HPDE6-E6E7 (cell line): ENCODE results near the gene BHMT.
"Not testable (repeated sequence)": the region's sequence is repeated elsewhere in the genome, so short reads cannot be mapped to it uniquely, and the experiment has no call there.

Experiments
- DNase-seq: peaks from one replicate; pipeline ENCODE4 v3.0.0; 2011; ENCODE audit warnings: missing footprints; ENCODE audit errors: extremely low spot score

The BHMT gene

DNA sequence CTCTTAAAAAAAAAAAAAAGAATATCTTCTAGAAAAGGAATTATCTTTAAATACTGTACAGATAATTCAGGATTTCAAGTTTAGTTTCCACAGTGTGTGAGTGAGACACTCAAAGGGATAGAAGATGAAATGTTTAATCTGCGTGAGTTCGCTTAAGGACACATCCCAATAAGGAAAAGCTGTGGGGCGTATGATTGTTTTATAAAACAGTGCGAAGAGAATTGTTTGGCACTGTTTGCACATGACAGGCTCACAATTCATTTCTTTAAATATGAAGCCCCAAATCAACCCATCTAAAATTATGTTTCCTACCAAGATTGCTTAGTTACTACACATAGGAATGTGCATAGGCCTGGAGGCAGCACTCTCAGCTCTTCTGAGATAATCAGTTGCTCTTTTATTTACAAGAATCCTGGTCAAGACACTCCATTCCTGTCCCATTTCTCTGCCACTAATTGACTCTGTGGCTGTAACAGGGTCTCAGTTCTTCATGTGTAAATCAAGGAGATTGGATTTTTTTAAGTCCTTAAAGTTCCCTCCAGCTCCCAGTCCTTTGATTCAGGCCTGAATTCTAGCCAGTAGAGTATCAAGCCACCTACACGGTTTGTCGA lies 60.1 kb downstream of the BHMT start:
- no peak for DNase-seq

- DNase-seq = no peak
These were observed 60.7 kb downstream of the BHMT start for GRCh38 chr5:79172269-79172668.

DNA sequence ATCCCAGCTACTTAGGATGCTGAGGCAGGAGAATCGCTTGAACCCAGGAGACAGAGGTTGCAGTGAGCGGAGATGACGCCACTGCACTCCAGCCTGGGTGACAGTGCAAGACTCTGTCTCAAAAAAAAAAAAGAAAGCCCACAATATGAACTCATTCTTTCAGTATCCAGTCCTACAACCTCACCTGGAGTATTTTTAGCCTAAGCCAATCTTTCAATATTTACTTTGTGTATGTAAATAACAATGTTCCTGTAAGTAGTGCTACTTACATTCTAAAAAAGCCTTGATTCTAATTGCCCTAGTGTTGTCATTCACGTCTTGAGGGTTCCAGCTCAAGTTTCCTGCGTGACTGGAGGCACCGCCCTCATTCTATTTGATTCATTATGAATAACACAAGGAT lies 62.0 kb downstream of the BHMT start:
- DNase-seq = no peak

DNA sequence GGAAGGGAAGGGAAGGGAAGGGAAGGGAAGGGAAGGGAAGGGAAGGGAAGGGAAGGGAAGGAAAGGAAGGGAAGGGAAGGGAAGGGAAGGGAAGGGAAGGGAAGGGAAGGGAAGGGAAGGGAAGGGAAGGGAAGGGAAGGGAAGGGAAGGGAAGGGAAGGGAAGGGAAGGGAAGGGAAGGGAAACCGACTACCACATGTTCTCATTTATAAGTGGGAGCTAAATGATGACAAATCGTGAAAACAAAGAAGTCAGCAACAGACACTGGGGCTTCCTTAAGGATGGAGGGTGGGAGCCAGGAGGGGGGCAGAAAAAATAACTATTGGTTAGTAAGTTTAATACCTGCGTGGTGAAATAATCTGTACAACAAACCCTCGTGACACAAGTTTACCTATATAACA lies 68.8 kb downstream of the BHMT start:
- not testable (repeated sequence) for DNase-seq

DNA sequence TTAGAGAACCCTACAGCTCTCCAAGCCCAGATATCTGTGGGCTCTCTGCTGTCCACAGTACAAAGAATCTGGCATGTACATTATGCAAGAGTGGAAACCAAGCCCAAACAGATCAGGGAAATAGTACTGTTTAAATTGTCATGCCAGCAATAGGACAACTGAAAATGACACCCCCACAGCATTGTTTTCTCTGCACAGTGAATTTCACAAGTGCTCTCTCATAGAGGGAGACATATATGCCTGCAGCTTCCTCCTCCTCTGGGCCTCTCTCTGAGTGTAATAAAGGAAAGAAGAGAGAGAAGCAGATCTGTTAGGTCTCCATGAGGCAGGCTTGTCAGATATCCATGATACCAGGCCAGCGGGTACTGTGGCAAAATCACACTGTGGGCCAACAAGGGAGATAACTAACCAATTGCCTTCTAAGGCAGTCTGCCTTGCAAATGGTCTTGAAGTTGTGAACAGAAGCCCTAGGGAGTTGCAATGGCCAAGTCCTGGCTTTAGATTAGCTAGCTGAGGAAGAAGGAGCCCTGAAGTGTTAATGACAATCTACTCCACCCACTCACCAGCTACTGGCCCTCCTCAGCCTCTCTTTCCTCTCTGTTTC lies 69.9 kb downstream of the BHMT start:
- DNase-seq = no peak
